Fibroblast of skin of back (primary cell): ENCODE results near the gene COBL.

Experiments used
- DNase-seq: peaks from one replicate; pipeline ENCODE4 v3.0.0-alpha.2; 2013

Gene COBL

DNA sequence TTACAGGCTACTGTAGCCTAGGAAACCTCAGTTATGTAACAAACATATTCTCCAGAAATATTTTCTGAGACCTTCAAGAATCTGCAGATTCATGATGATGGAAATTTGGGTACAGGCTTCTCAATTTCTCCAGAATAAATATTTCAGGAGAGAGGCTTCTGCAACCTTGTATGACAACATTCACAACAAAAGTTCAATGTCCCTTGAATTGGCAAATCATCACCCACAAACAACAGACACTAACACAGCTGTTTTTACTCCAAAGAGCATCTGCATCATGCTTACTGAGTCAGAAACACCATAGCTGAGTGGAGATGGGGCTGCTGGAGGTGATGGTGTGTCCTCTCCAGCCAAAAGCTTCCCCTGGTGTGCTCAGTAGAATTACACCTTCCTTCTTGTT lies 9.3 kb upstream of the COBL start:
- no peak for DNase-seq

DNA sequence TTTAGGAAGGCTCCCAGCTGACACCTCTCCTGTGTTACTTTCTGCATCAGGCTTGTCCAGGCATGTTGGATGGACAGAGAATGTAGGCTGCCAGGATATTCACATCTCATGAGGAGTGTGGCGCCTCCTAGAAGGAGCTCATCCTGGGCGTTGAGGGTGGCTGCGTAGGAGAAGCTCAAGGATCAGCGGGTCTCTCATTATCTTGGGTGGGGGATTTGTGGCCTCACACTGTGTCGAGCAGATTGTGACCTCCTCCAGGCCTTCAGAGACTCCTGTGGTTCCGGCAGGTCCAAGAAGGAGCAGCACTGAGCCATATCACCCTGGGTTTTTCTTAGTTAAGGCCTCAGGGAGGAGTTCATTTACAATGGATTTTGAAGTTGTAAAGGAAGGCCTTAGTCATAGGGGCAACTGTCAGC lies 8.7 kb upstream of the COBL start:
- no peak for DNase-seq

DNA sequence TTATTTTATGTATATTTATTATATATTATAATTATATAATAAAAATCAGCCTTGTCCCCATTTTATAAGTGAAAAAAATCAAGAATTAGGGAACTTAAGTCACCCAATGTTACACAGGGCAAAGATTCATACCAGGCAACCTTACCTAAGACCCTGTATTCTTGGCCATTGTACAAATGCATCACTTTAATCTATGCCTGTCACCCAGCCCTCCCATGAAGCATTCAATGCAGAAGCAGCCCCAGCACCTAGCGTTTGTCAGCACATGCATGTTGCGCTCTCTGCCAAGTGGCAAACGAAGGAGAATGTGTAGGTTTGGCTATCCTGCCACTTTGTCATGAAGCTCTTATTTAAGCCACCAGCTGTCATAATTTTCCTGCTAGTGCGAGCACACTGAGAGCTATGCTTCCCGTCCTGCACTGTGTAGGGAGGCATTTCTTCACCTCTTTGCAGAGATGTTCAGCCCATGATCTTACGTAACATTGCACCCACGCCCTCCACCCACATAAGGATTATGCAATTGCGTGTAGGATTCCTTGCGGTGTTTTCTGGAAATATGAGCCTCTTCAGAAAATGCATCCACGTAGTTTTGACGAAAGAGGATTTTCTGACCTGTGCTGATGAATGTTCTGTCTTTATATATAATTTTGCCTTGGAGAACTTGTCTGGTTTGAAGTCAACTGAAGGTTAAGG lies 7.7 kb upstream of the COBL start:
- DNase-seq, result no peak

DNA sequence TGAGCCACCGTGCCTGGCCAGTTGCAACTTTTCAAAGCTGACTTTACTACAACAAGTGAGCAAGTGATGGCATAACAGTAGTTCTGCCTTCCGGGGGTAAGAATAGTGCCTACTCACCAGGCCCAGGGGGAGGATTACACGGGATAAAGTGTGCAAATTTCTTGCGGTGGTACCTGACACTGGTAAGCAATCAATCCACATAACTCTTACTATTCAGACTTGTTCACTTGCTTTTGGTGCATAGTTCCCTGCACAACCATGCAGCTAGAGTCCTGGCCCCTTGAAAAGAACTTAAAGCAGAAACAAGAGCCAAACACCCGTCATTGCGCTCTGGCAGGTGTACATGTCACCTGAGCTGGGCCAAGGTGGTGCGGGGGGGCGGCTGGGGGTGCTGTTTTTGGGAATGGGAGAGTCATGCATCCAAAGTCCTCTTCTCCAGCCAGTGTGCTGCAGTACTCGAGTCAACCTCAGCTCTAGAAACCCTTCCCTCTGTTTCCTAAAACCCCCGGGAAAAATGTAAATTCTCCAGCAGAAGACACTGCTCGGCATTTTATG lies 5.4 kb upstream of the COBL start:
- no peak for DNase-seq

DNA sequence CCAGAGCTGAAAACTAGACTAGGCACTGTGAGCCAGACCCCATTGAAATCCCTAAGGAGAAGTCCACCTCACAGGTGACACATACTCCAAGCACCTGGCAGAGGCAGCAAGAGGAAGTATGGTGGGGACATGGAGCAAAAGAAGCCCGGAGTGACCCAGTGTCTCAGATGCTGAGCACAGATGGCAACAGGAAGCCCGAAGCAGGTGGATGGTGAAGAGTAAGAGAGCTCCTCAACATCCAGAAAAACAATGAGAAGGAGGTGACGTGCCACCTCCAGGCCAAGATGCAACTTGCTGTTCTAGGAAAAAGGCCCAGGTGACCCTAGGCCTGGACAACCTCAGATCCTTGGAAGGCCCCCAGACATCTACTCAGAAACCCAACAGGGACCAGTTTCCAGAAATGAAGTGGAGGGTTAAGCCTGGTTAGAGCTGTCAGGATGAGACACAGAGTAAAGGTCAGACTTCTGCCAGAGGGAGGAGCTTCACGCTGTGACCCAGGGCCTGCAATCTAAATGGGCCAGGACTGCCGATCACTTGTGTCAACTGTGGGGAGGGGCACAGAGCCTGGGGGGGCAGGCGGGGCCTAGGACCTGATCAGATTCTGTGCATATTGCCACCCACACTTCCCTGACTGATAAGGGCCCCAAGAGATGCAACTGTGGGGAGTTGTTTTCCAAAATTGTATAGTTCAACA lies 2.4 kb upstream of the COBL start:
- no peak for DNase-seq

DNA sequence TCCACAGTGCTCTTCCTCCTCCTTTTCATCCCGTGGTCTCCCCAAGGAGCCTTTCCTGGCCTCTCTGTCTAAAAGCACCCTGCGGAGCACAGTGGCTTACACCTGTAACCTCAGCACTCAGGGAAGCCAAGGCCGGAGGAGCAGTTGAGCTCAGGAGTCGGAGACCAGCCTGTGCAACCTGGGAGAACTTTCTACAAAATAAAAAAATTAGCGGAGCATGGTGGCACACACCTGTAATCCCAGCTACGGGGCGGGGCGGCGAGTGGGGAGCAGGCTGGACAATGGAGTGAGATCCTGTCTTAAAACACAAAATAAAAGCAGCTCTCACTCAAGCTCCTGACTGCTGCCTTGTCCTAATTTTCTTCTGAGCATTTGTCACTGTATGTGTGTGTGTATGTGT lies 1.4 kb upstream of the COBL start:
- no peak for DNase-seq

DNA sequence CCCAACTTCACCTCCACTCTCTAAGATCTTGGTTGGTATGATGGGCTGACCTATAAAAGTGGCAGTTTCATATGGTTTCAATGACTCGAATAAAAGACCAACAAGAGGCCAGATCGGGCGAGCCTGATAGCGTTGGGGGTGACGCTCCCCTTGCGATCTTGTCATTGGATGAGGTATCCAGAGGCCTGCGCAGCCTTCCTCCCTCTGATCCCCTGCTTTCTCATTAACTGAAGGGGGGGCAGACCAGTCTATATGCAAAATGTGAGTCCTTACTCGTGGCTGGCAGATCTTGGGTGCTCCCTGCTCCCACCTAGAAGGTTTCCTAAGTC lies 937 bp upstream of the COBL start:
- DNase-seq, result no peak

DNA sequence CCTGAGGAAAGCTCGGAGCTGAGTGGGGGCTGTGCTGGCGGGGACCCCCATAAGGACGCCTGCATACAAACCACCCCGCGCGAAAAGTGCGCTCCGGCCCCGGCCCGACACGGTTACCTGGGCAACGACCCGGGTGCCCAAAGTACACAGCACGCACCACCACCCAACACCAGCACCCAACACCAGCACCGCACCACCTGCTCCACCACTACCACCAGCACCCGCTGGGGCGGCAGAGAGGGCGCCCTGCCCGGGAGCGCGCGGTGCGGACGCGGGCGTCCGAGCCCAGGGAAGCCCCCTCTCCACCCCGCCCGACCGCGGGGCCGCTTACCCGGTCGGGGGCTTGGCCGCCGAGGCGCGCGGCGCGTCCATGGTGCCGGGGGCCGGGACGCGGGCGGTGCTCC lies 345 bp downstream of the COBL start:
- no peak for DNase-seq

DNA sequence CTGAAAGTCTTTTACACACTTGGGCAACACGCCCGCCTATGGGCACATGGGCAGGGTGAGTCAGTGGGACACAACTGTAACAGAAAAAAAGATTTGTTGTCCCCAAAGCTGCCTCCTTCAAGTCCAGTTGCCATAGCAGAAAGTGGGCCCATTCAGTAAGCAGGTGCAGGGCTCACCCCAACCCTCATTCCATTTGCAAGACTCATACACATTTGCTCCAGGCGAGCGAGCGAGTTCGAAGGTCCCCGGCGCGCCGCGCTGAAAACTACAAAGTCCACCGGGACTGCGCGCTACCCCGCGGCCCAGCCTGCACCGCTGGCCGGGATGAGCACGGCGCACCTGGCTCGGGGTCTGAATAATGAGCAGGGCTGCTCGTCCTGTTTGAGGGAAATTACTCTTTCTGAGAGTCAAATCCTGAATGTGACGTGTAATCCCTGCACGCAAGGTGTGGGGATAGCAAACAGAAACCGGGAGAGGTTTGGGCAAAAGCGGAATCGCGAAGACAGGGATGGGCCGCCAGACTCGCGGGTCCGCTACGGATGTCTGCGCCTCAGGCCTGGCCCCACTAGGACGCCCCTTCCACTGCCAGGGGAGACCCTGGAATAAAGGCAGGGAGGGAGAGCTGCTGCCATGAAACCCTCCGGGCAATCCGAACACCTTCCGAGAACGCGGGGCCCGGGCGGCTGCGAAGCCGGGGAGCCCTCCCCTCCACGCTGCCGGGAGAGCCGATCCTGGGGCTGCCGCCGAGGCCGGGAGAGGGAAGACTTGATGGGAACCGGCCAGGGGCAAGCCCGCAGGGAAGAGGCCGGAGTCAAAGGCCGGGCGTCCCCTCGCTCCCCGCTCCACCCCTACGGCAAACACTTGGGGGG lies 982 bp downstream of the COBL start:
- peak; percentile 1 for DNase-seq

DNA sequence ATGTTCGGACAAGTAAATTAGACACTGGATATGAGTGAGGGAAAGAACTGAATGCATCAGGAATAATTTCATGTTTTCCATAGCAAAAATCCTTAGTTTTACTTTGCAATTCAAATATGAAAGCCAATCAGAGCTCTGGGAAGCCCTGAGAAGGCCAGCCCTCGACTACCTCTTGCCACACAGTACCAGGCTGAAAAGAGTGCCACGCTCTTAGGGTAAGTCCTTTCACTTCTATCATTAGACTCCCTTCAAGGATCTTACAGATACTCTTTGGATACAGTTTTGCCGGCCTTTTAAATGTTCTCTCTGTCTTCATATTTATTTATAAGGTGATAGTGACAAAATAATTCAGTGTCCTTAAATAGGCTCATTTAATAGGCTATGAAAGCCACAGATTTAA lies 1.9 kb downstream of the COBL start:
- DNase-seq, result no peak

DNA sequence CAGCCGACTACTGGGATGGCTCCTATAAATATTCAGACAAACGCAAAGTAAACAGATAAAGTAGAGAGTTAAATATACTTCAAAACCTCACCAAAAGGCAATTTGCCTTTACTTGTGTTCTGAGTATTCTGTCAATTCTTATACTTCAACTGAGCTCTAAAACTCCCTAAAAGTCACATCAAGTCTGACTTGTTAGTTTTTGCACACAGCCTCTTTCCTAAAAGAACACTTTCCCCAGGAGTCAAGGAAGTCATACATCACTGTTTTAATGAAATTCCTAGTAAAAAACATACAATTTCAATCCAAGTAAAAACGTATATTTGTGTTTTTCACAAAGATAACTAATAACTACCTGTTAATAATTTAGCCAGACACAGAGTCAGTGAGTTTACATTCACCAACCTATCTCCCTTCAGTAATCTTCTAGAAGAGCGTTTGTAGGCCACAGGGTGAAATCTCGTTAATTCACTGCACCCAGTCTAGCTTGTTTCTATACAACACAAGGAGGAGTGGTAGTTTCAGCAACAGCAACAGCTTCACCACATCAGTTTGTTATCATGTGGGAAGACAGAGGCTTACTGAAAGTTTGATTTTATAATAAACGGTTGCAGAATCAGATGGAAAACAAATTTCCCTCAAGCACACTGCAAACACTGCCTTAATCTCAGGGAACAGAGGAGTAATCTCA lies 2.7 kb downstream of the COBL start:
- DNase-seq, result no peak

DNA sequence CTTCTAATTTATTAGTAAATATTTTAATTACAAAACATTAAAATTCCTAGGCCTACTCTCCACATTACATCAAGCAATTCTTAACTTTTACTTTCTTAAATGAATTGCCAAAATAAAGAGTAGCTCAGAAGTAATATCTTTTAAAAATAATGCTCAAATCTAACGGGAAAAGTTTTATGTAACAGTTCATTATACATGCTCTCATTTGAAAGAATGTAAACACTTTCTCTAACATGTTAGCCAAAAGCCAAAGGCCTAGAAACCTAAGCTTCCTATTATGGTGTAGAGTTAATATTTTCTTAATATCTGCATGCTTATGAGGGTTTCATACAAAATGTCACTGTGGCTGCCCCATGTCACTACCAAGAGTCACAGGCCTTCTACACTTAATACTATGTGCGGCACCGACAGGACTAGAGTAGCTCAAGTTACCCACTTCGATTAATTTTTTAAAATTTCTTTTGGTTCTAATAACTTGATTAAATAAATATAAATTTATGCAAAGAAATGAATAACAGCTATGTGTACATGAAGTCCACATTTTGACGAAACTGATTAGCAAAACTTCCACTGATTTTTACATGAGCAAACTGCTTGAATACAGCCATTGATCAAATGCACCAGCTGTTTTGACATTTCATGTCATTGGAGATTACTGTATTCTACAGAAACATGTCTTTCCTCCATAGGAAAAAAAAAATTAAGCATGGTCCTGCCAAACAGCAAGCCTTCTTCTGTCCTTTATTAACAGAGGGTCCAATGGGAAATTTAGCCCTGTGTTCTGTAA lies 3.5 kb downstream of the COBL start:
- no peak for DNase-seq

DNA sequence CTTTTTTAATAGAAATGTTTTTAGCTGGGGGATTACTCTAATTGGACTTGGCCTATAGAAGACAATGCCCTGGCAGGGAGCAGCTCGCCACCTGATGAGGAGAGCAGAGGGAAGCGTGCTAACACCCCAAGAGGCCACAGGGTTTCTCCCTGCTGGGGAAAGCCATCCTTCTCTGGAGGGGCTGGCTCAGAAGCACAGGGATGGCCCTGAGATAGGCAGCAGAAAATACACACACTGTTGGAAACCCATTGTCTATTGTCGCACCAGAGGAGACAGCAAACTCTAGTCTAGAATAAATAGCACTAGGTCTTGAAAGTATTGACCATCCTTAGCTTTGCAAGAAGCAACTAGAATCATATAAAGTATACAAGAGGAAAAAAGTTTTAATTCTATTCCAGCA lies 5.4 kb downstream of the COBL start:
- DNase-seq, result no peak

DNA sequence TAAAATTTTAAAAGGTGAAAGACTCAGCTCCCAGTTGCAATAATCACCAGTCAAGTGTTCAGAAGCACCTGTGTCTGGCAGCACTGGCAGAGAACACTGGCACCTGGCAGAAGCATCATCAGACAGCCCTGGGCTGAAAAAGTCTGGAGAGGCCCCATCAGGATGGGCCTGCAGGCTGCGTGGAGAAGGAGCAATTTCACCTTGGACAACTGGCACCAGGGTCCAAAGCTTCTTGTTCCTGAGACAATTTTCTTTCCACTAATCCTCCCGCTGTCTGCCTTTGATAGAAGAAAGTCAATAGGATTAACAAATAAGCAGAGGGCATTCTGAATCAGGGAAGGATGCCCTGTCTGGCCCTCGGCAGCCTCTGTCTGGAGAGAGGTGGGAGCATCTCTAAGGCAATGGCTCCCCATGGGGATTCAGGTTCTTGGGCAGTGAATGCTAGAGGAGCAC lies 6.5 kb downstream of the COBL start:
- DNase-seq, result no peak

DNA sequence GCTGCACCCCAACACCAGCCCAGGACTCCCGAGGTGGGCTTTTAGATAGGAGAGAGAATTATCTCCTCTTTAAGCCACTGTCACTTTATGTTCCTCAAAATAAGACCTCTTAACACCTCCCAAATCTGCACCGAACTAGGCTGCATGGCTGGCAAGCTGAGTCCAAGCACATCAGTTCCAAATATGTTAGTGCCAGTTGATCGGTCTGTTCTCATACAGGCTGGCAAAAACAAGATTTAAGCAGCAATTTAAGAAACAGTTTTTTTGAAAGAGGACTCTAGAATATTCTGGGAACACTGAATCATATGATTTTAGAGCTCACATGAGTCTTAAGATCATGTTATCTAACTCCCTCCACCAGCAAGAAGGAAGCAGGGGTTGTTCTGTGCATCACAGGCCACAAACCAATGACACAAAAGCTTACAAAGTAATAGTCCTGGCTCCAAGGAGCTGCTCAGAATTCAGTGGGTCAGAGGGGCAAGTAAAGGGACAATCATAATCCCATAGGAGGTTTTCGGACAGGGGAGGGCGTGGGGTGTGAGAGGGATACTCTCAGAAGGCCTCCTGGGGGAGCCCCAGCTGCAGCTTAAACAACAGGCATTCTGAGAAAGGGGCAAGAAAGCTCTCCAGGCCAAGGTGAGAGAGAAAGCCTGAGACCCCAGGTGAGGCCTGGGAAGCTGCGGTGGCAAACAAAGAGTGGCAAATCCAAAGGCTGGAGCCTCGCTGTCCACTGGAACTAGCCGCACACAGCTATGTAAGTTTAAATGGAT lies 7.1 kb downstream of the COBL start:
- no peak for DNase-seq

DNA sequence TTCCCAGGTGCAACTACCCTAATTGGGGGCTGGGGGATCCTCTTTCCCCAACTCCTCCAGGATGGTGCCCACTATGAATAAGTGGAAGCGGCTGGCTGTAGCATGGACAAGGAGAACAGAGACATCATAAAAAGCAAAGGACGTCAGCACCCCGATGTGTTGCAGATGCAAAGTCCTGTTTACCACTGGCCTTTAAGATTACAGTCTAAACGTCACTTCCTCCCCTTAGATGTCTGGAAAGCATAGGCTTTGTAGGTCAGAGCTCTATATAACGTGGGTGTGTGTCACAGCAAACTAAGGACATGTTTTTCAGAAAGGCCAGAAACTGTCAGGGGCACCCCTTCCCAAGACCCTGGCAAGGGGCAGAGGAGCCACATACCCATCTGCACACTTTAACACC lies 7.9 kb downstream of the COBL start:
- no peak for DNase-seq

DNA sequence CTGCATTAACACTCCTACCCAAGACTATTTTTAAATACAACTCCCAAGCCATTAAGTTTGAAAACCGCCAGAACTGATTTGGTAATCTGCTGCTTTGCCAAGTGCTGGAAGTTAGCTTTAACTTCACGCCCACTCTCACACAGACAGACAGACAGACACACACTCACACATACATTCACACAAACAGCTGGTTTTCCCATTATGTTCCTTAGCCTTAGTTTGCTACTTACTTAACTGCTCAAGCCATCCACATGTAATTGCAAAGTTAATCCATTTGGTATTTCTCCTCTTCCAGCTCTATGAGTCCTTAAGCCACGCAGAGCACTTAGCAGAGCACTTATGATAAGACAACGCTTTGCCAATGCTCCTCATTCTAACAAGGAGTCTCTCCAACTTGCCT lies 8.3 kb downstream of the COBL start:
- DNase-seq, result no peak

DNA sequence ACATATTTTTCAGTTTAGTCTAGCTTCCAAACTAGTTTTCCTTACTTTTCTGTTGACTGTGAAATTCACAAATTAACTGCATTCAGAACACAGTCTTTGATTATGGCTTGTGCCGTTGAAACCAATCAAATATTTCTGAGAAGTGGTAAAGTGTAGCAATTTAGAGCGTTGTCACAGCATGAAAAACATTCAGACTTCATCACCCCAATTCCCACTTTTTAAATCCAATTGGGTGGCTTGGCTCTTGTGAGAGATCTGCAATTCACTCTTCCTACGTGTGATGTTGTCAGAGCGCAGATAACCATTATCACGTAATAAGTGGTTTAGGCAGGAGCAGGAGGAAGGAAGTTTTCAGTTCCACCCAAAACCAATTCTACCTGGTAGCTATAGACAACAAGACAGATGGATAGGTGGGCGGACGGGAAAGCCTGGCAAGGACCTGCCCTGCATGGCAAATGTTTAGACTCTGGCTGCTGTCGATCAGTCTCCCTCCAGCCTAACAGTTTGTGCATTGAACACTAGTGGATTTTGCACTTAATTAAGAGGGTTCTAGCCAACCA lies 8.9 kb downstream of the COBL start:
- no peak for DNase-seq

DNA sequence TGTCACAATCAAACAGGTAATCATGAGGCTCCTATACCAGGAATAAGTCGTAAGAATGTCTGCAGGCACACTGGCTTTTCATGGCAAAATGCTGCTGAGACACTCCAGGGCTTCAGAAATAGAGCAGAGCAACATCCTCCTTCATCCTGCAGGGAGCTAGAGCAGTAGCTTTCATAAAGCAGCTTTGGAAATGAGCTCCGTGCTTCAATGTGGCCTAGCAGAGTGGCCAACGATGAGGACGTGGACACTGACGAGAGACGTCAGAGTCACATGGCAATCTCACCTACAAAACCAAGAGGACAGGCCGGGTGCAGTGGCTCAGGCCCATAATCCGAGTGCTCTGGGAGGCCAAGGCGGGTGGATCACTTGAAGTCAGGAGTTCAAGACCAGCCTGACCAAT lies 9.8 kb downstream of the COBL start:
- no peak for DNase-seq

DNA sequence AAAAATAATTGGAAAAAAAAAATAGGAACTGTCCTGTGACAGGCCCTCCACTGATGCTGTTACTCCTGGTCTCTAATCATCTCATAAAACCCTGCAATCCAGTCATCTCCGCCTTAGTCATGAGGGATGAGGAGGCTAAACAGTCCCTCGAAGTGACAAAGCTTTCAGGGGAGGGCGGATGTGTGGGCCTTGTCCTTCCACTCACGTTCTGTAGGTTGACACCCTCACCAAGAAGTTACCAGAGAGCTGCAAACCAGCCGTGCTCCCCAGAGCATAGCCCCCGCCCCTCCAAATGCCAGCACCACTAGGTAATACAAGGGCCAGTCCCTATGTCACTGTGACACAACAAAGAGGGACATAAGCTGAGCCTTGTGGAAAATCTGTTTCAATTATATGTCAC lies 11.9 kb downstream of the COBL start:
- DNase-seq, result no peak

DNA sequence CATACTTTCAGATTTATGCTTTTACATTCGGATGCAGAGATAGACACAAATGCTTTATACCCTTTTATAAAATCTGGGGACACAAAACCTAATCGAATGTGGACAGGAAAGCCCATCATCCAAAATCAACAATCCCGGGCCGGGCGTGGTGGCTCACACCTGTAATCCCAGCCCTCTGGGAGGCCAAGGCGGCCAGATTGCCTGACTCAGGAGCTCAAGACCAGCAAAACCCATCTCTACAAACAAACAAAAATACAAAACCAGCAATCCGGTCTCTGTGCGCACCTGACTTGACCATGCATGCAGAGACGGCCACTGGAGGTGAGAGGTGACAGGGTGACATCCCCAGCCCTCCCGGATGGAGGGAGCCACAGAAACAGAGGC lies 13.5 kb downstream of the COBL start:
- DNase-seq, result no peak
